Fibroblast of gingiva (primary cell): ENCODE data around the gene MACROD2.
"Not testable (repeated sequence)": the region's sequence is repeated elsewhere in the genome, so short reads cannot be mapped to it uniquely, and the experiment has no call there.

ENCODE experiments used
- DNase-seq: peaks from one replicate; pipeline ENCODE4 v3.0.0-alpha.2; 2011; ENCODE audit warnings: low read depth

Gene MACROD2

GRCh38 chr20:15370370-15370769, 1375.1 kb downstream of the MACROD2 start:
- DNase-seq = no peak

- DNase-seq = no peak
Observed at GRCh38 chr20:15374682-15375081, 1379.4 kb downstream of the MACROD2 start.

GRCh38 chr20:15375836-15376235, 1380.5 kb downstream of the MACROD2 start:
- no peak for DNase-seq

- DNase-seq = not testable (repeated sequence)
Observed at GRCh38 chr20:15377603-15378002, 1382.3 kb downstream of the MACROD2 start.

GRCh38 chr20:15378151-15378550, 1382.8 kb downstream of the MACROD2 start:
- no peak for DNase-seq

- no peak for DNase-seq
Observed at GRCh38 chr20:15379681-15380296, 1384.5 kb downstream of the MACROD2 start.

- DNase-seq = no peak
Observed at GRCh38 chr20:15380770-15381169, 1385.5 kb downstream of the MACROD2 start.

- no peak for DNase-seq
Observed at GRCh38 chr20:15387228-15387627, 1391.9 kb downstream of the MACROD2 start.

GRCh38 chr20:15395457-15395856, 1400.1 kb downstream of the MACROD2 start:
- no peak for DNase-seq

GRCh38 chr20:15396026-15396425, 1400.7 kb downstream of the MACROD2 start:
- DNase-seq = no peak

- DNase-seq = no peak
Observed at GRCh38 chr20:15396900-15397299, 1401.6 kb downstream of the MACROD2 start.

- no peak for DNase-seq
Observed at GRCh38 chr20:15399781-15400180, 1404.5 kb downstream of the MACROD2 start.

- DNase-seq = no peak
Observed at GRCh38 chr20:15406072-15406471, 1410.8 kb downstream of the MACROD2 start.

- DNase-seq = no peak
Observed at GRCh38 chr20:15411781-15412180, 1416.5 kb downstream of the MACROD2 start.

- no peak for DNase-seq
Observed at GRCh38 chr20:15415908-15416307, 1420.6 kb downstream of the MACROD2 start.

GRCh38 chr20:15419856-15420255, 1424.5 kb downstream of the MACROD2 start:
- DNase-seq = no peak

- no peak for DNase-seq
Observed at GRCh38 chr20:15422966-15423365, 1427.7 kb downstream of the MACROD2 start.

GRCh38 chr20:15439551-15439950, 1444.2 kb downstream of the MACROD2 start:
- DNase-seq = no peak

GRCh38 chr20:15440049-15440820, 1444.9 kb downstream of the MACROD2 start:
- no peak for DNase-seq

- DNase-seq = no peak
Observed at GRCh38 chr20:15445056-15445840, 1449.9 kb downstream of the MACROD2 start.

- DNase-seq = no peak
Observed at GRCh38 chr20:15446373-15446772, 1451.1 kb downstream of the MACROD2 start.

GRCh38 chr20:15447549-15447948, 1452.2 kb downstream of the MACROD2 start:
- DNase-seq = no peak

GRCh38 chr20:15449061-15449460, 1453.7 kb downstream of the MACROD2 start:
- DNase-seq = no peak
